Skeletal muscle tissue (tissue), 5 donors: ENCODE results near the gene CFC1. TPM values are rescaled to one million over a fixed set of nuclear protein-coding genes. Genes with fewer than 3 reads are reported as not detected.
"Not testable (repeated sequence)": the region's sequence is repeated elsewhere in the genome, so short reads cannot be mapped to it uniquely, and the experiment has no call there.

Experiments
- H3K27ac ChIP-seq: one replicate; pipeline ENCODE4 v1.7.0; 2013; ENCODE audit warnings: mild to moderate bottlenecking, low read depth, low read length, inconsistent platforms
- H3K27me3 ChIP-seq, 3 donors: one replicate each; pipeline ENCODE4 v1.7.0; 2013; ENCODE audit warnings: low read length in 3 of 3; ENCODE audit not compliant: control insufficient read depth in 3 of 3, insufficient read depth in 3 of 3
- H3K36me3 ChIP-seq, 3 donors: one replicate each; pipeline ENCODE4 v1.7.0; 2013; ENCODE audit warnings: low read length in 3 of 3; ENCODE audit not compliant: control insufficient read depth in 3 of 3, insufficient read depth in 3 of 3
- H3K4me1 ChIP-seq, 3 donors: one replicate each; pipeline ENCODE4 v1.7.0; 2013; ENCODE audit warnings: low read length in 3 of 3, mild to moderate bottlenecking in 3 of 3; ENCODE audit not compliant: control insufficient read depth in 3 of 3, insufficient read depth in 3 of 3
- H3K4me3 ChIP-seq, 3 donors: one replicate each; pipeline ENCODE4 v1.7.0; 2013; ENCODE audit warnings: low read length in 3 of 3
- H3K9ac ChIP-seq, 3 donors: one replicate each; pipeline ENCODE4 v1.7.0; 2013; ENCODE audit warnings: low read length in 3 of 3, mild to moderate bottlenecking in 3 of 3, moderate library complexity in 2 of 3, low read depth in 1 of 3
- H3K9me3 ChIP-seq, 3 donors: one replicate each; pipeline ENCODE4 v1.7.0; 2013; ENCODE audit warnings: low read length in 3 of 3; ENCODE audit not compliant: control insufficient read depth in 3 of 3
- small RNA-seq: library from RNA; depleted of rRNA; stranded (forward); fragments of <200 nt; gene quantifications from one replicate; pipeline ENCODE3, GENCODE V24; 2014
- total RNA-seq: library from RNA; depleted of rRNA; stranded (reverse); fragments of >200 nt; gene quantifications from one replicate; pipeline ENCODE4 v1.2.3, GENCODE V29; 2014
- donor health status: Osteomylitis.

Gene CFC1
- total RNA-seq, 1 donor from 2014 or later, result not detected

DNA sequence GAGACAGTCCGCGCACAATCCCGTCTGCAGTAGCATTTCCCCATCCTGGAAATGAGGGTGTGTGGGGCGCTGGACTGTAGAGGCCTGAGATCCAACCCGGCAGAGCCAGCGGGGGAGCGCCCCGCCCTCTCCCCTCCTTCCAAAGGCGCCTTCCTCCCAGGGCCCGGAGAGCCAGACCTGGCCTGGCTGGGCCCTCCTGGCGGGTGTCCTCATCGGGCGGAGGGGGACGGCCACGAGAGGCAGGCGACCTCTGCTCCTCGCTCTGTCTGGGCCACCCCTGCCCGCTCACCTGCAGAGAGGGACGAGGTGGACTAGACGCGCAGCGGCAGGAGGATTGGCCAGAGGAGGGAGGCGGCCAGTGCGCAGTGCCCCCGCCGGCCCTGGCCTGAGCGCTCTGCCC, 49.9 kb downstream of the CFC1 start:
- not testable (repeated sequence) for H3K27ac ChIP-seq, H3K9ac ChIP-seq, H3K4me3 ChIP-seq, H3K27me3 ChIP-seq, H3K9me3 ChIP-seq, H3K4me1 ChIP-seq, H3K36me3 ChIP-seq

DNA sequence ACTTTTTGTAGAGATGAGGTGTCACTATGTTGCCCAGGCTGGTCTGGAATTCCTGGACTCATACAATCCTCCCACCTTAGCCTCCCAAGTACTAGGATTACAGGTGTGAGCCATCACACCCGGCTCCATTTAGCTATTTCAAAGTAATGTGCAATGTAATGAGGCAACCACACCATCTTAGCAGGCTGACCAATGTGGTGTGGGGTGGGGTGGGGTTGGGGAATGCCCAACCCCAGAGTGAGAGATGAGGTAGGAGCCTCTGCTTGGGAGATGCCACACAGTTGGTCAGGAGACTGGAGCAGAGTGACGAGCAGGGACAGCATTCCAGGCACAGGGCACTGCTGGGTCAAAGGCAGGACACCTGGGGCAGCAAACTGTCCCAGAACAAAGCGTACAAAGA, 51.0 kb downstream of the CFC1 start:
- H3K4me3 ChIP-seq, H3K36me3 ChIP-seq, H3K9ac ChIP-seq, H3K9me3 ChIP-seq, H3K27ac ChIP-seq, H3K4me1 ChIP-seq, H3K27me3 ChIP-seq: not testable (repeated sequence)

DNA sequence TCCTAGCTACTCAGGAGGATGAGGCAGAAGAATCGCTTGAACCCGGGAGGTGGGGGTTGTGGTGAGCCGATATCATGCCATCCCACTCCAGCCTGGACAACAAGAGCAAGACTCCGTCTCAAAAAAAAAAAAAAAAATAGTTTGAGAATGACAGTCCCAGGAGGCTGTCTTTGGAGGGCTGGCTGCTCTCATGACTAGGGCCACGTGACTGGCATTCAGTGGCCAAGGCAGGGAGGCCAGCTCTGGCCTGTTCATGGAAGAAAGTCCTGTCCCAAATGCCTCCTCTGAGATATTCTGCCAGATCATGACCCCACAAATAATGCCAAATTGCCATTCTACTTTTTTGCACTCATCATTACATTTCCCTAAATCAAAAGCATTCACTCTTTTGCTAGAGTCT, 54.4 kb downstream of the CFC1 start:
- not testable (repeated sequence) for H3K27me3 ChIP-seq, H3K27ac ChIP-seq, H3K36me3 ChIP-seq, H3K4me3 ChIP-seq, H3K9me3 ChIP-seq, H3K9ac ChIP-seq, H3K4me1 ChIP-seq

DNA sequence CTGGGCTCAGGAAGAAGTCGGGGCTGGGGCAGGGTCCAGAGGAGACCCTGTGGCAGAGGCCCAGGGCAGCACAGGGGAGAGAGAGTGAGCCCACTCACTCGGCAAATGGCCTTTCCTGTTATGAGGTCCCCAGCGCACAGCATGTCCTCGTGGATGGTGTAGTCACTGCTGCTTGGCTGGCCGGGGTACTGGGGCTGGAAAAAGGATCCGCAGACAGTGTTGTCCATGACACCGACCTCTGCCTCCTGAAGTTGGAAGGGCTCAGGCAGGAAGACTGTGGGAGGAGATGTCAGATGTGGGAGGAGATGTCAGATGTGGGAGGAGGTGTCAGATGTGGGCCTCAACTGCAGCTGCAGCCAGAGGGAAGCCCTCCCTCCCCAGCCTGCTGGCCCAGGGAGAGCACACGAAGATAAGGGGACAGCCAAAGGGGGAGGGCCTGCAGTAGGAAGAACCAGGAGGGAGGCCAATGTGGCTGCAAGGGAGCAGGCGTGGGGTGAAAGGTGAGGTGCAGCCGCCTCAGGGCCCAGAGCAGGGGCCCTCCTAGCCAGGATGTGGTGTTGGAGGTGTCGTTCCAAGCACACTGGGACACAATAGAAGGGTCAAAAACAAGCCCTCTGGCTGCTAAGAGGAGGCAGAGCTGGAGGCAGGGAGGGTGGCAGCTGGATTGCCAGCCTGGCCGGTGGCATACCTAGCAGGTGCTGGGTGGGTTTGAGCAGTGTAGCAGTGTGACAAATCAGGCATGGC, 55.4 kb downstream of the CFC1 start:
- H3K4me3 ChIP-seq, H3K9me3 ChIP-seq, H3K36me3 ChIP-seq, H3K27ac ChIP-seq, H3K27me3 ChIP-seq, H3K4me1 ChIP-seq, H3K9ac ChIP-seq: not testable (repeated sequence)

DNA sequence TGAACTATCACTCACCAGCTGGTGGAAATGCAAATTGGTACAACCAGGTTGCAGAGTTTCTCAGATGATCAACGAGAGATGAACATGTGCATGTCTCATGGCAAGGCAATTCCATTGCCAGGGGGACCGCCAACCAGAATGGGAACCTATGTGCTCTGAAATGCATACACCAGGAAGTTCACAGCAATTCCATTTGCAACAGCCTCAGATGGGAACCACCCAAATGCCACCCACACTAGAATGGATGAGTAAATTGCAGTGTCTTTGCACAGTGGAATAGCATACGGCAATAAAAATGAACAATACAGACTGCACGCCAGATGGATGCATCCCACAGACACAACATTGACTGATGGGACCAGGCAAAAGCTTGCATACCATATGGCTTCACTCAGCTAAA, 56.6 kb downstream of the CFC1 start:
- H3K4me3 ChIP-seq, H3K27me3 ChIP-seq, H3K9me3 ChIP-seq, H3K4me1 ChIP-seq, H3K27ac ChIP-seq, H3K9ac ChIP-seq, H3K36me3 ChIP-seq: not testable (repeated sequence)

Small RNA genes lying within 50 kb of the gene (small RNA-seq; reads per million reads assigned to genes)
- gene RF00017 (not detected), gene RNU6-848P (not detected)

Other genes with a start within 250 kb of the CFC1 start
- 5.2 TPM for gene PTPN18, start 243.5 kb downstream of the CFC1 start, total RNA-seq
- under 0.01 TPM for gene POTEI, start 90.2 kb downstream of the CFC1 start, total RNA-seq
- not detected for gene CFC1B, start 78.4 kb downstream of the CFC1 start, total RNA-seq
- not detected for gene POTEJ, start 11.9 kb upstream of the CFC1 start, total RNA-seq
- not detected for gene GPR148, start 129.5 kb upstream of the CFC1 start, total RNA-seq
- gene AMER3, start 156.0 kb upstream of the CFC1 start, total RNA-seq, result not detected
- 11.5 TPM for gene ARHGEF4, start 237.3 kb upstream of the CFC1 start, total RNA-seq